ENCODE data around the gene PCSK1N. TPM values are rescaled to one million over a fixed set of nuclear protein-coding genes. Genes with fewer than 3 reads are reported as not detected.

PCSK1N gene
- total RNA-seq, 4 donors from 2014 or later, result 1.5 to 4.0 (median 3.4) TPM

- 73 to 82% methylated on average over 5 to 6 of the region's 7 CpGs for WGBS, 2 donors
- TF ChIP-seq CTCF (IDR thresholded peaks at IDR 0.05) (no peak), POLR2A (IDR thresholded peaks at IDR 0.05) (no peak)
- intact Hi-C loops (cut with DNase I), result no loop called here
- H3K4me1 ChIP-seq, result no peaks in the 10 kb centered on the region
- H3K27ac ChIP-seq, result no peak overlapping the region
- no peak for DNase-seq
- no peak overlapping the region for H3K4me3 ChIP-seq (replicated peaks in 1 of 3)
- no peaks in the 10 kb centered on the region for H3K9me3 ChIP-seq
- no peaks in the 10 kb centered on the region for H3K27me3 ChIP-seq
- H3K36me3 ChIP-seq, result no peaks in the 10 kb centered on the region
Measured at GRCh38 chrX:48852857-48853256, 17.4 kb upstream of the PCSK1N start.

- Histone ChIP-seq H3K27me3 (no peaks in the 10 kb centered on the region), H3K9me3 (no peaks in the 10 kb centered on the region), H3K4me1 (no peaks in the 10 kb centered on the region), H3K36me3 (no peaks in the 10 kb centered on the region), H3K4me3 (replicated peaks in 1 of 3) (no peak overlapping the region), H3K27ac (no peak overlapping the region)
- WGBS, 2 donors, result 80 to 86% methylated on average over 1 of the region's 1 CpG
- TF ChIP-seq POLR2A (IDR thresholded peaks at IDR 0.05) (no peak), CTCF (IDR thresholded peaks at IDR 0.05) (no peak)
- intact Hi-C loops (cut with DNase I), result no loop called here
- DNase-seq, result no peak
Measured at GRCh38 chrX:48848847-48849246, 13.4 kb upstream of the PCSK1N start.

- intact Hi-C loops (cut with DNase I), result no loop called here
- Histone ChIP-seq H3K4me3 (replicated peaks in 1 of 3) (no peak overlapping the region), H3K9me3 (no peaks in the 10 kb centered on the region), H3K27ac (no peak overlapping the region), H3K36me3 (no peaks in the 10 kb centered on the region), H3K4me1 (peaks cover 0 to 5% of the 10 kb centered on the region in 2 donors), H3K27me3 (no peaks in the 10 kb centered on the region)
- no peak for DNase-seq
- 90% methylated on average over 10 of the region's 10 CpGs for WGBS, 2 donors
- no peak for TF ChIP-seq CTCF (IDR thresholded peaks at IDR 0.05)
- TF ChIP-seq POLR2A (IDR thresholded peaks at IDR 0.05), result no peak
Measured at GRCh38 chrX:48839686-48840085, 4.3 kb upstream of the PCSK1N start.

- no peak overlapping the region for H3K4me3 ChIP-seq (replicated peaks in 1 of 3)
- intact Hi-C loops (cut with DNase I), result no loop called here
- H3K9me3 ChIP-seq, result no peaks in the 10 kb centered on the region
- H3K27ac ChIP-seq, result no peak overlapping the region
- H3K4me1 ChIP-seq, result peaks cover 0 to 5% of the 10 kb centered on the region in 2 donors
- TF ChIP-seq POLR2A (IDR thresholded peaks at IDR 0.05) (no peak), CTCF (IDR thresholded peaks at IDR 0.05) (no peak)
- H3K36me3 ChIP-seq, result no peaks in the 10 kb centered on the region
- DNase-seq, result no peak
- H3K27me3 ChIP-seq, result no peaks in the 10 kb centered on the region
- 20 to 40% methylated on average over 1 of the region's 7 CpGs for WGBS, 2 donors
Measured at GRCh38 chrX:48834383-48834709, 1.1 kb downstream of the PCSK1N start.

- WGBS, 2 donors, result 31 to 36% methylated on average over 9 of the region's 9 CpGs
- no peaks in the 10 kb centered on the region for H3K9me3 ChIP-seq
- intact Hi-C loops (cut with DNase I), result no loop called here
- no peaks in the 10 kb centered on the region for H3K27me3 ChIP-seq
- peaks cover 0 to 5% of the 10 kb centered on the region in 2 donors for H3K4me1 ChIP-seq
- H3K27ac ChIP-seq, result no peak overlapping the region
- H3K4me3 ChIP-seq (replicated peaks in 1 of 3), result no peak overlapping the region
- TF ChIP-seq CTCF (IDR thresholded peaks at IDR 0.05) (no peak), POLR2A (IDR thresholded peaks at IDR 0.05) (no peak)
- no peak for DNase-seq
- H3K36me3 ChIP-seq, result no peaks in the 10 kb centered on the region
Measured at GRCh38 chrX:48833542-48834138, 1.8 kb downstream of the PCSK1N start.

All from thyroid gland (tissue), 4 donors.